Central memory CD8-positive, alpha-beta T cell (primary cell): Measurements from ENCODE around the gene ZSWIM6.

Experiments used
- ATAC-seq: fragments of 150-1000 bp; cut with Tn5 transposase; replicated peaks from 2 replicates; pipeline ENCODE4 v1.10.0; 2022; ENCODE audit warnings: mild to moderate bottlenecking, moderate FRiP score, moderate number of reproducible peaks; ENCODE audit not compliant: poor library complexity, severe bottlenecking; ENCODE audit errors: extremely low read depth
- DNase-seq, 2 donors: peaks; one replicate each; pipeline ENCODE4 v3.0.0; 2021; ENCODE audit warnings: low spot score in 2 of 2
- H3K27ac Mint-ChIP-seq: one replicate; pipeline ENCODE4 v1.8.0; 2022; ENCODE audit warnings: low read depth, mild to moderate bottlenecking, moderate library complexity, mixed read lengths
- H3K27me3 Mint-ChIP-seq: one replicate; pipeline ENCODE4 v1.8.0; 2022; ENCODE audit warnings: mixed read lengths
- H3K36me3 Mint-ChIP-seq: one replicate; pipeline ENCODE4 v1.8.0; 2022; ENCODE audit warnings: mild to moderate bottlenecking, moderate library complexity, mixed read lengths; ENCODE audit not compliant: insufficient read depth
- H3K4me1 Mint-ChIP-seq: one replicate; pipeline ENCODE4 v1.8.0; 2022; ENCODE audit warnings: mixed read lengths
- H3K4me3 Mint-ChIP-seq: one replicate; pipeline ENCODE4 v1.8.0; 2022; ENCODE audit warnings: mild to moderate bottlenecking, moderate library complexity, mixed read lengths
- H3K9me3 Mint-ChIP-seq: one replicate; pipeline ENCODE4 v1.8.0; 2022; ENCODE audit warnings: mixed read lengths

Gene ZSWIM6

DNA sequence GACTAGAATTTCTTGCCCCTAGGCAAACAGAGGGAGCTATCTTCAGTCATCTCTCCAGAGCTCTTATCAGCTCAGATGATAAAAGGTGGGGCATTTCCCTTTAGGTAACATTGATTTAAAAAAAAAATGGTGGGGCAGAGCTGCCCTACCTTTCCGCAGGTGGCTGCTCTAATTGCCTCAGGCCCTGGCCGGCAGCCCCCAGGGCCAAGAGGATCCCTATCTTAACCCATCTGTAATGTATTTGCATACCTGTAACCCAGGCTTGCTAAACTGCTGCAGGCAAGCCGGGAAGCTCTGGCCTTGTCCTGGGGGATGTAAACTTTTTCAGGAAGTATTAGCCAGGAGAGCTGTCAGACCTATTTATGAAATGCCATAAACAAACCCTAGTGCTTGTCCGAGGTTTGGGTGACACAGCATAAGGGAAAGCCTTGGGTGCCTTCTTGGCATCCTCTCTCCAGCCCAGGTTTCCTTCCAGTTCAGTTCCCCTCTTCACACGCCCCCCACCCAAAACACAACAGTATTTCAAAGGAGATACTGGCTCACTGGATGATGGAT, 20.9 kb upstream of the ZSWIM6 start:
- peaks cover 55% of the 10 kb centered on the region for H3K27me3 Mint-ChIP-seq
- ATAC-seq (no peak), DNase-seq (no peak)
- no peaks in the 10 kb centered on the region for H3K9me3 Mint-ChIP-seq
- H3K4me3 Mint-ChIP-seq = no peak overlapping the region
- no peaks in the 10 kb centered on the region for H3K36me3 Mint-ChIP-seq
- no peak overlapping the region for H3K27ac Mint-ChIP-seq
- no peaks in the 10 kb centered on the region for H3K4me1 Mint-ChIP-seq

GRCh38 chr5:61311836-61312808, 19.9 kb upstream of the ZSWIM6 start:
- Mint-ChIP-seq H3K27ac (no peak overlapping the region), H3K27me3 (peaks cover 48% of the 10 kb centered on the region), H3K9me3 (no peaks in the 10 kb centered on the region), H3K4me1 (no peaks in the 10 kb centered on the region), H3K4me3 (no peak overlapping the region), H3K36me3 (no peaks in the 10 kb centered on the region)
- DNase-seq (no peak), ATAC-seq (no peak)

- Mint-ChIP-seq H3K4me1 (peaks cover 1% of the 10 kb centered on the region), H3K4me3 (no peak overlapping the region), H3K27me3 (peaks cover 40% of the 10 kb centered on the region), H3K36me3 (no peaks in the 10 kb centered on the region), H3K27ac (no peak overlapping the region), H3K9me3 (no peaks in the 10 kb centered on the region)
- DNase-seq (no peak), ATAC-seq (no peak)
Measured at GRCh38 chr5:61313960-61314681, 17.9 kb upstream of the ZSWIM6 start.

DNA sequence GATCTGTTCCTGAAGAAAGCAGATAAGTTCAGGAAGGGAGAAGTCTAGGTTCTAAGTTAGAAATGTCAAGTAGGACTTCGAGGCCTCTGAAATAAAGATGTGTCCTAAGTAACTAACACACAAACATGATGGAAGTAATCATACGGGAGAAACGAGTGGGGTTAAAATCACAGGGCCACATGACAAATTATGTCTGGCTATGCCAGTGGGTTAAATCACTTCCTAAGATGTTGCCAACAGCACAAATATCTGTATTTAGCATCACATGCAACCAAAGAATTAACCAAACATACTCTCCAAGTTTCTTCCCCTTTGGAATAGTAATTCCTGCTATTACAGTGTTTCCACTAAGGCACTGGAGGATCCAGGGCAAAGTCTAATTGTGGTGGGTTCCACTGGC, 13.7 kb upstream of the ZSWIM6 start:
- no peaks in the 10 kb centered on the region for H3K36me3 Mint-ChIP-seq
- no peak overlapping the region for H3K4me3 Mint-ChIP-seq
- no peak overlapping the region for H3K27ac Mint-ChIP-seq
- H3K27me3 Mint-ChIP-seq = peaks cover 52% of the 10 kb centered on the region
- ATAC-seq (no peak), DNase-seq (no peak)
- no peaks in the 10 kb centered on the region for H3K9me3 Mint-ChIP-seq
- peaks cover 6% of the 10 kb centered on the region for H3K4me1 Mint-ChIP-seq

DNA sequence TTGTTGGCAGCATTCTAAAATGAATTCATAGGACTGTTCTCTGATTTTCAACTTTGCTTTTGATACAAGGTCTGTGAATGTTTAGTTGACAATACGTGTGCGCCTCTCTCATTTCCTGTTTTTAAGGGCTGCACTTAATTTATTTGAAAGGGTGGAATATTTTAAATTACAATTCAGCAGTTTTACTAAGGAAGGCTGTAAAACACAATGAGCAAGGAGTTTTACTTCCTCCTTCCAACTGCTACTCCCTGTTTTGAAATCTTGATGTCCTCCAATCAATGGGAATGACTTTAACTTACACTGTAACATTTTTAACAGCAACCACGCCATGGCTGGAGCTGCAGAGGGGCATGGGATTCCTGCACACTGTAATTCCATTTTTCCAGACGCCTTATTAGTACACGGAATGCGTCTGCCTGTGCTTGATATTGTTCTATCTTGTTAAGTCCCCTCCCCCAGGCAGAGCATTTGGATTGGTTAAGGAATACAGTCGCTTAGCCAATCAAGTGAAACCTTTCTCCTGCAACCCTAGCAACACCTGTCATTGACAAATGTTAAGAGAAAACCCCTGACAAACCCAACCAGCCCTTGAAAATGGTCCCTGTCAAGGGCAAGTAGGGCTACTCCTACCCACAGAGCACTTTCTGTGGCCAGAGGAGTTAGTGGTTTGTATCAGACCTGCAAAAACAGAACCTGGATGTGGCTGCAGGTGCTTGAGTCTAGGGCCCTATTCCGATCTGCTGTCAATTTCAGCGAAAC, 12.5 kb upstream of the ZSWIM6 start:
- H3K4me3 Mint-ChIP-seq = no peak overlapping the region
- peak; percentile 36 for ATAC-seq

DNA sequence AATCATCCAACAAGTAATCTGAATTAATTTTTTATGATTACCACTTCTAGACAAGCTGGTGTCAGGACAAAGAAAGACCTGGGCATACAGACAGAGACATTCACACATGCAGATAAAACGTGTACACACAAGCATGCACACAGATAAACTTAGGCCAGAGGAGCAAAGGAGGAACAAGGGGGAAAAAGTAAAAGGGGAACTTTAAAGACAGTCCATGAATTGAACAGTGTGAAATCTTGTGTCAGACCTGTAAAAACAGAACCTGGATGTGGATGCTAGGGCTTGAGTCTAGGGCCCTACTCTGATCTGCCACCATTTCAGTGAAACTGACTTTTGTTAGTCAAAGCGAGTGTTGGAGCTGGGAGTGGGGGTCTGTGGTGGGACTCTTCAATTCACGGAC, 11.2 kb upstream of the ZSWIM6 start:
- H3K4me1 Mint-ChIP-seq = peaks cover 13% of the 10 kb centered on the region
- no peak overlapping the region for H3K27ac Mint-ChIP-seq

More for the DNA sequence above, 12.5 kb upstream of the ZSWIM6 start:
- H3K9me3 Mint-ChIP-seq = no peaks in the 10 kb centered on the region
- H3K27ac Mint-ChIP-seq = no peak overlapping the region
- no peaks in the 10 kb centered on the region for H3K36me3 Mint-ChIP-seq
- no peak for DNase-seq
- peaks cover 62% of the 10 kb centered on the region for H3K27me3 Mint-ChIP-seq
- H3K4me1 Mint-ChIP-seq = peaks cover 13% of the 10 kb centered on the region

GRCh38 chr5:61321669-61322068, 10.4 kb upstream of the ZSWIM6 start:
- no peak overlapping the region for H3K27ac Mint-ChIP-seq
- ATAC-seq (no peak), DNase-seq (no peak)
- peaks cover 13% of the 10 kb centered on the region for H3K4me1 Mint-ChIP-seq
- peaks cover 44% of the 10 kb centered on the region for H3K27me3 Mint-ChIP-seq
- no peak overlapping the region for H3K4me3 Mint-ChIP-seq
- no peaks in the 10 kb centered on the region for H3K9me3 Mint-ChIP-seq
- H3K36me3 Mint-ChIP-seq = no peaks in the 10 kb centered on the region

More for the DNA sequence above, 11.2 kb upstream of the ZSWIM6 start:
- Mint-ChIP-seq H3K9me3 (no peaks in the 10 kb centered on the region), H3K4me3 (no peak overlapping the region), H3K36me3 (no peaks in the 10 kb centered on the region), H3K27me3 (peaks cover 50% of the 10 kb centered on the region)
- ATAC-seq (no peak), DNase-seq (no peak)

DNA sequence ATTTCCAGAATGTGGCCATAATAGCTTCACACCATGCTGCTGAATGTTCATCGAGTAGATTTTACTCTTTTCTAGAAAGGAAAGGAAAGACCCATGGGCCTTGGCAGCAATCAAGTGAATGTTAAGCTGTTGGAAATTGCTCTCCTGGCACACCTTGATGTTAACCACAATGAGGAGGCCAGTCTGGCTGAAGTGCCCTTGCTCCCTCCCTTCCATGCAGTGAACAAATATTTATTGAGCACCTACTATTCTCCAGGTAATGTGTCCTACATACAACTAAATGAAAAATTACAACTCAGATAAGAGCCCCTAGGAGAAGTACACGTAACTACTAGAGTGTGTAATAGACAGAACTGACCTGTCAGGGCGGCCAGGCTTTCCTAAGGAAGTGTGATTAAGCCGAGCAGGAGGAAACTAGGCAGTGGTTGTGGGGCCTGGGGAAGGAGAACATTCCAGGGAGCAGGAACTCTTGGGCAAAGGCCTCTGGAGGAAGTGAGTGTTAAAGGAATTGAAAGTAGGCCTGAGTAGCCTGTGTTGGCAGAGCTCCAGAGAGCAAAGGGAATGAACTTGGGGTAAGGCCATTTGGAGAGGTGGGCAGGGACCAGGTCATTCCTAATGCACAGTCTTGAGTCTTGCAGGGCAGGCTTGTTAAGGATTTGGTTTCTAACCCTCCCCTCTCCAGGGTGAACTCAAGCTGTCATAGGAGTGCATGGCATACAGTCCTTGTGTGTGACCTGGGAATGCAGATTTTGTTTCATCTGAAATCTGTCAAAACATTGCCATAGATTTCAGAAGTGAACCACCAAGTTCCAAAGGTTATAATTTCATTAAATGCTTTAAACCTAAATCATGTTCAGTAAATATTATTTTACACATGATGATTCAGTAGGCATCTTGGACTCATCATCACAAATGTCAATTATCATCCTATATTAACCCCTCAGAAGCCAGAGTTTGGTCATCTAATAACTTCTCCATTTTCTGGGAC, 9.0 kb upstream of the ZSWIM6 start:
- H3K36me3 Mint-ChIP-seq = peaks cover 3% of the 10 kb centered on the region
- no peak overlapping the region for H3K4me3 Mint-ChIP-seq
- H3K9me3 Mint-ChIP-seq = no peaks in the 10 kb centered on the region
- peaks cover 22% of the 10 kb centered on the region for H3K4me1 Mint-ChIP-seq
- ATAC-seq (no peak), DNase-seq (no peak)
- no peak overlapping the region for H3K27ac Mint-ChIP-seq
- peaks cover 36% of the 10 kb centered on the region for H3K27me3 Mint-ChIP-seq

GRCh38 chr5:61327760-61328753, 4.0 kb upstream of the ZSWIM6 start:
- ATAC-seq (no peak), DNase-seq (no peak)
- peaks cover 12% of the 10 kb centered on the region for H3K27me3 Mint-ChIP-seq
- no peaks in the 10 kb centered on the region for H3K9me3 Mint-ChIP-seq
- H3K4me3 Mint-ChIP-seq = no peak overlapping the region
- H3K27ac Mint-ChIP-seq = no peak overlapping the region
- H3K36me3 Mint-ChIP-seq = peaks cover 12% of the 10 kb centered on the region
- peaks cover 46% of the 10 kb centered on the region for H3K4me1 Mint-ChIP-seq

GRCh38 chr5:61328791-61329549, 3.1 kb upstream of the ZSWIM6 start:
- H3K4me3 Mint-ChIP-seq = peak overlapping the region; percentile 97
- no peaks in the 10 kb centered on the region for H3K9me3 Mint-ChIP-seq
- DNase-seq = no peak
- H3K36me3 Mint-ChIP-seq = peaks cover 19% of the 10 kb centered on the region
- peak overlapping the region; percentile 98 for H3K27ac Mint-ChIP-seq
- peaks cover 3% of the 10 kb centered on the region for H3K27me3 Mint-ChIP-seq
- peaks cover 43% of the 10 kb centered on the region for H3K4me1 Mint-ChIP-seq
- ATAC-seq = no peak
